ENCODE measurements around the gene SNRNP70.
"Not testable (repeated sequence)": the region's sequence is repeated elsewhere in the genome, so short reads cannot be mapped to it uniquely, and the experiment has no call there.

SNRNP70 gene

GRCh38 chr19:49121841-49122240 is 36.6 kb downstream of the SNRNP70 start:
- DNase-seq = not testable (repeated sequence)

GRCh38 chr19:49123285-49123684 is 38.0 kb downstream of the SNRNP70 start:
- DNase-seq = not testable (repeated sequence)

- no peak for DNase-seq
These were observed 39.9 kb downstream of the SNRNP70 start for GRCh38 chr19:49125025-49125731.

DNA sequence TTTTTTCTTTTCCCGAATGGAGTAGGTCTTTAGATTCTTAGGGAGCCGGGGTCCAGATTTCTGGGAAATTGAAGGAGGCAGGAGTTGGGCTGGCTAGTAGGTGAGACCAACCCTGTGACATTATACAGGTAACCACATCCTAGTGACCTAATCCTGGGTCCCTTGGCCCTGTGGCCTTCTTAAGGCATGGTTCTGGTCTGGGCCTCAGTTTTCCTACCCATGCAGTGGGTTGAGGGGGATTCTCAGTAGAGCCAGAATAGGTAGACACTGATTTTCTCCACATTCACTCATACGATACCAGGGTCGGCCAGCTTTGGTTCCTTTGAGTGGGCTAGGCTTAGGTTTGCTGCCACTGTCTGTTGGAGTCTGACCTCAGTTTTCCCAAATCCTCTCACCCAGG is 41.3 kb downstream of the SNRNP70 start:
- no peak for DNase-seq

- not testable (repeated sequence) for DNase-seq
These were observed 42.0 kb downstream of the SNRNP70 start for GRCh38 chr19:49127225-49127624.

DNA sequence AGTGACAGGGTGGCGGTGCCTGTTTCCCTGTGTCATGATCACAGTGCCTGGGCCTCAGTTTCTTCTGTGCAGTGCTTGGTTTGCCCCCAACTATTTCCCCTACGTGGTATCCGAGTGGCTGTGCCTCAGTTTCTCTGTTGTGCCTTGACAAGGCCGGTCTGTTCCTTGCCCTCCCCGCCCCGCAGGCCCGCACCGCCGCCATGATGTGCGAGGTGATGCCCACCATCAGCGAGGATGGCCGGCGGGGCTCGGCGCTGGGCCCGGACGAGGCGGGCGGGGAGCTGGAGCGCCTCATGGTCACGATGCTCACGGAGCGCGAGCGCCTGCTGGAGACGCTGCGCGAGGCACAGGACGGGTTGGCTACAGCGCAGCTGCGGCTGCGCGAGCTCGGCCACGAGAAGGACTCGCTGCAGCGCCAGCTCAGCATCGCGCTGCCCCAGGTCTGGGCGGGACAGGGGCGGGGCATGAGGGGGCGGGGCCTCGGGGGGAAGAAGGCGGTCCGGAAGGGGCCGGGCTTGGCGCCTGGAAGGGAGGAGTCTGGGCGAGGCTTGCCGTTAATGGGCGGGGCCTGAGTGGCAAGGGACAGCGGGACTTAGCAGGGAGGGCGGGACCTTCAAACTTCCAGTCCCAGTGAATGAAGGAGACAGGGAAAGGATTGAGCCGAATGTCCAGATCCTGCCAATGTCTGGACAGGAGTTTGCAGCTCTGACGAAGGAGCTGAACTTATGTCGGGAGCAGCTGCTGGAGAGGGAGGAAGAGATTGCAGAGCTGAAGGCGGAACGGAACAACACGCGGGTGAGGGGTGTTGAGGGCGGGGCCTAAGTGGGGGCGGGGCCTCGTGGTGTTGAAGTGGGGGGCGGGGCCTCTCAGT is 42.7 kb downstream of the SNRNP70 start:
- DNase-seq = peak; percentile 81

DNA sequence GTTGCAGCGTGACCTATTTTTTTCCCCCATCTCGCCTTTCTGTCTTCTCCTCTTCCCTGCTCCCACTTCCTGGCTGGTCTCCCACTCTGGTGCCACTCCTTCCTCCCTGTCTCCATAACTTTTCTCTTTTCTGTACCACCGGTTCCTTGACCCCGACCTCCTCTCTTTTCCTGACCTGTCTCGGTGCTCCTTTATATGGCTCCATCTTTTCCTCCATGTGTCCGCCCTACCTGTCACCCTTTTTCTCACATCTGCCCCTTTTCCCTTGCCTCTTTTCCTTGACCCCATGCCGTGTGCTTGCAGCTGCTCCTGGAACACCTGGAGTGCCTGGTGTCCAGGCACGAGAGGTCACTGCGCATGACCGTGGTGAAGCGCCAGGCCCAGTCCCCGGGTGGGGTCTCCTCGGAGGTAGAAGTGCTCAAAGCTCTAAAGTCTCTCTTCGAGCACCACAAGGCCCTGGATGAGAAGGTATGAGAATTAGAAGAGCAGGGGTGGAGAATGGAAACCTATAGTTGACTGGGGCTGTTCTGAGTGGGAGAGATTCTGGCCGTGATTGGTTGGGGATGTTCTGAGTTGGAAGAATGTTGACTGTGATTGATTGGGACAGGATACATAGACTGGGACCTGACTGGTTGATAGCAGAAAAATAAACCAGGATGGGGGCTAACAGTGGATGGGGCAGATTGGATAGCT is 43.4 kb downstream of the SNRNP70 start:
- no peak for DNase-seq

GRCh38 chr19:49129238-49129583 is 44.0 kb downstream of the SNRNP70 start:
- DNase-seq = no peak

DNA sequence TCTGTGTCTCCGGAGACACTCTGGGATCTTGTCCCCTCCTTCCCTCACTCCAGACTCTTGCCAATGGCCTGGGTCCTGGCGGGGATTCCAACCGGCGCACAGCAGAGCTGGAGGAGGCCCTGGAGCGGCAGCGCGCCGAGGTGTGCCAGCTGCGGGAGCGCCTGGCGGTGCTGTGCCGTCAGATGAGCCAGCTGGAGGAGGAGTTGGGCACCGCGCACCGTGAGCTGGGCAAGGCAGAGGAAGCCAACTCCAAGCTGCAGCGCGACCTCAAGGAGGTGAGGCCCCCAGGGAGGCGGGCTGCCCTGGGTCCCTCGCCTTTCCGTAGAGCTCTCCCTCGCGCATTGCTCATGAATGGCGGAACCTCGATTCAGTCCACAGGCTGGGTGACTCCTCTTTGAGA is 45.1 kb downstream of the SNRNP70 start:
- no peak for DNase-seq

- no peak for DNase-seq
These were observed 47.8 kb downstream of the SNRNP70 start for GRCh38 chr19:49132974-49133609.

GRCh38 chr19:49133621-49134454 is 48.6 kb downstream of the SNRNP70 start:
- no peak for DNase-seq

- DNase-seq = no peak
These were observed 50.4 kb downstream of the SNRNP70 start for GRCh38 chr19:49135686-49136085.

DNA sequence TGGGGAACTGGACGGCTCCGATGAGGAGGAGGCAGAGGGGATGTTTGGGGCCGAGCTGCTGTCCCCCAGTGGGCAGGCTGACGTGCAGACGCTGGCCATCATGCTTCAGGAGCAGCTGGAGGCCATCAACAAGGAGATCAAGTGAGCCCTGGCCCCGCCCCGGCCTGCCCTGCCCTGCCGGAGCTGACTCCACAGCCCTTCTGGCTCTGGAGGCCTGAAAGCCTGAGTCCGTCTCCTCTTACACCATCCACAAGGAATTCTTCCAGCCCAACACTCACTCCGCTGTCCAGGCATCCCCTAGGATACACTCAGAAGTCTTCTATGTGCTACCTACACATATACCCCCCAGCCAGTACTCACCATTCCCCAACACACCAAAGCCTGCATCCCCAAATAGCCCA is 51.5 kb downstream of the SNRNP70 start:
- no peak for DNase-seq

DNA sequence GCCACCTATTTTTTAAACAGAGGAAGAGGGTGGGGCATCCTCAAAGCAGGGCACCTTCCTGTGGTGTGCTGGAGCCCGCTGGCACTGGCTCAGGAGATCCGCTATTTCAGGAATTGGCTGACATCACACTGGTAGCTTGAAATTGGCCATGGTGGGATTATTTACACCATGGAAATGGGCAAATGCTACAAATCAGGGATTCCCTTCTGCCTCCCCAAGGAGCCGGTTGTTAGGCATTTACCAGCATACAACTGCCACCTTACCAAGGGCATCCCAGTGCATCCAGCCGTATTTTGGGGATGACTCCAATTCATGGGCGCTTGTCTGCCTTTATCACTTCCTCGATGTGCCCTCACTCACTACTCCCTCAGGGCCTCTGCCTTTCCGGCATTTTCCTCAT is 55.7 kb downstream of the SNRNP70 start:
- no peak for DNase-seq

DNA sequence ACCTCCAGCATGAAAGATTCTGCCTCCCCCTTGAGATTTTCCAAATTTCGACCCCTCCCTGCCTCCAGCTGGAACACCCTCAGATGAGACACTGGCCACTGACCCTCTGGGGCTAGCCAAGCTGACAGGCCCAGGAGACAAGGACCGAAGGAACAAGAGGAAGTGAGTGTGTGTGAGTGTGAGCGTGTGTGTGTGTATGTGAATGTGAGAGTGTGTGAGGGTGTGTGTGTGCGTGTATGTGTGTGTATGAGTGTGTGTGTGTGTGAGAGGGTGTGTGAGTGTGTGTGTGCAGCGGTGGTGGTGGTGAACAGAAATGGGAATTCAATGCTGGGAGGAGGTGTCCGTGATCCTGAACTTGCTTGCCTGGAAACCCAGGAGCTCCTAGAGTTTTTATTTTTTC is 56.1 kb downstream of the SNRNP70 start:
- DNase-seq = no peak

- peak; percentile 92 for DNase-seq
These were observed 57.6 kb downstream of the SNRNP70 start for GRCh38 chr19:49142866-49143335.

- no peak for DNase-seq
These were observed 60.5 kb downstream of the SNRNP70 start for GRCh38 chr19:49145573-49146407.

DNA sequence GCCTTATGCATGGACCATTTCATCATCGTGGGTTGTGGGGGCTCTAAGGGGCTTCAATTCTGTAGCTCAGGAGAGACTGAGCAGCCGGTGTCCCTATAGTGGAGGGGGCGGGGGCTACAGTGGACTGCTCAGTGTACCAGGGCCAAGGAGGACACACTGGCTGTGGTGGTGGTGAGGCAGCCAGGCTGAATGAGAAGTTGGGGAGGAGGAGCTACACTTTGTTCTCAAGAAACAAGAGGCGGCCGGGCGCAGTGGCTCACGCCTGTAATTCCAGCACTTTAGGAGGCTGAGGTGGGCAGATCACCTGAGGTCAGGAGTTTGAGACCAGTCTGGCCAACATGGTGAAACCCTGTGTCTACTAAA is 61.1 kb downstream of the SNRNP70 start:
- not testable (repeated sequence) for DNase-seq

- no peak for DNase-seq
These were observed 62.9 kb downstream of the SNRNP70 start for GRCh38 chr19:49148044-49148682.

DNA sequence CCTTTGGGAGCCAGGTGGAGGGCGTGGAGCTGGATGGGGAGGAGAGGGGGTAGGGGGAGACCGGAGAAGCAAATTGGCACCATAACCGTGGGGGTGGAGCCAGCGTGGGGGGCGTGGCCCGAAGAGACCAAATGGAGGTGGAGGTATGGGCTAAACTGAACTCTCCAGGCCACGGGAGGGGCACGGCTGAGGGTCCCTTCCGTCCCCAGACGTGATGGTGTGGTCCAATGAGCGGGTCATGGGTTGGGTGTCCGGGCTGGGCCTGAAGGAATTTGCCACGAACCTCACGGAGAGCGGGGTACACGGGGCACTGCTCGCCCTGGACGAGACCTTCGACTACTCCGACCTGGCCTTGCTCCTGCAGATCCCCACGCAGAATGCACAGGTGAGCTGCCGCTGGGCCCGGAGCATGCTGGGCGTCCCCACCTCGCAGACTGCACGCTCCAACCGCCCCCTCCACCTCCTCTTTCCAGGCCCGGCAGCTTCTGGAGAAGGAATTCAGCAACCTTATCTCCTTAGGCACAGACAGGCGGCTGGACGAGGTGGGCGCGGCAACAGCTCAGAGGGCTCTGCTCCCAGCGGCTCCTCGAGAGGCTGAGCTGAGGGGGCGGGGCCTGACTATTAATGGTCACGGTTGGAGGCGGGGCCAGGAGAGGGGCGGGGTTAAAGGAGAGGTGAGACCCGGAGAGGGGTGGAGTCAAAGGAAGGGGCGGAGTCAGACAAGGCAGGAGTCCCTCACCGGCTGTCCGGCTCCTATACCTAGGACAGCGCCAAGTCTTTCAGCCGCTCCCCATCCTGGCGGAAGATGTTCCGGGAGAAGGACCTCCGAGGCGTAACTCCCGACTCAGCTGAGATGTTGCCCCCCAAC is 63.8 kb downstream of the SNRNP70 start:
- DNase-seq = peak; percentile 78

Data from NCI-H524 treated with DMSO at 0.1 percent for 48 hours (cell line).